Inflammatory macrophage treated with lipopolysaccharide for 4 hours (primary cell): Measurements from ENCODE around the gene MYRIP.
"Not testable (repeated sequence)": the region's sequence is repeated elsewhere in the genome, so short reads cannot be mapped to it uniquely, and the experiment has no call there.

ENCODE experiments used
- DNase-seq: peaks from one replicate; pipeline ENCODE4 v3.0.0-alpha.2; 2020

The MYRIP gene

GRCh38 chr3:40045051-40045450 is 235.6 kb downstream of the MYRIP start:
- DNase-seq, result no peak

DNA sequence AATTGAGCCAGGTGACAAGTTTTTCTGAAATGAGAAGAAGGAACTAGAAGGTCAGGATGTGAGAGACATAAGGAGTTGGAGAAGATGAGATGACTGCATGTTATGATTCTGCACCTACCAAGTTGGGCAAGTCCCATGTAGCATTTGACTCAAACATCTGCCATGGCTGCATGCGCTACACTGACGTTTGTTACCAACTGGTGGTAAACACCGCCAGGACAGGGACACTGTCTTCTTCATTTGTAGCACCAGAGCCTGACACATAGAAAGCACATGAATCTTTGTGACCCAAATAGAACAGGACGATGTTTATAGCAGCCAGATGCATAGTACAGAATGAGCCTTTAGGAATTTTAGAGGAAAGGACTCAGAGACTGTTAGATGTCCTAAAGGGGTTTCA is 236.7 kb downstream of the MYRIP start:
- DNase-seq, result no peak

GRCh38 chr3:40047406-40047805 is 238.0 kb downstream of the MYRIP start:
- no peak for DNase-seq

- no peak for DNase-seq
These were observed 244.3 kb downstream of the MYRIP start for GRCh38 chr3:40053663-40054062.

GRCh38 chr3:40054568-40055222 is 245.3 kb downstream of the MYRIP start:
- DNase-seq, result no peak

- no peak for DNase-seq
These were observed 246.0 kb downstream of the MYRIP start for GRCh38 chr3:40055361-40055760.

DNA sequence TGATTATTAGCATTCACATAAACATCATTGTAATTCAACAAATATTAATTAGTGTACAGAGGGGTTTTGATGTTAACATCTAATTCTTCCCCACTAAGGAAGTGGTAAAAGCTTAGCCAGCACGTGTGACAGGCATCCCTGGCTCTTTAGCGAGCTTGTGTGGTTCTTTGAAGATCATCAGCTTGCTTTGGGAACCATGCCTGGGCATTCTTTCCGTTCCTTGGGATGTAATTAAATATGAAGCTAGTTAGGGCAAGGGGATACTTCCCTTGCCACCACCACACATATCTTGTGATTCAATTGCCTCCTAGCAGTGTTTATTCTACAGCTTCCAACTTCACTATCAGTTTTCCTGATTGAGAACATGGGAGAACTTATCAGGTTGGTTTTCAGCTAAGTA is 246.5 kb downstream of the MYRIP start:
- no peak for DNase-seq

DNA sequence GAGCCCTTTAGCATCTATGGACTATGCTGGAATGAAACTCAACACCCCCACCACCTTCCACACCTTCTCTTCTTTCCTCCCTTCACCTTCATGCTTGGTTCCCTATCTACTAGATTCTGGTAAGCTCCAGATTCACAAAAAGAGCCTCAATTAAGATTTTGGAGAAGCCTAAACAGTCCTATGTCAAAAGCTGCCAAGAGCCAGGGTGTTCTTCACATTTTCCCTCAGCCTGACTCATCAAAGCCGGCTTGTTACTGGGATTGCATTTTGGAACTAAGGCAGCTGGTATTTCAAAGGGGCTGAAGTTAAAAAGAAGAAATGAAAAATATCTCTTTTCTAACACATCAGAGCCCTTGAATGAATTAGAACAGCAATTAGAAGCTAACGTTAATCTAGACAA is 247.7 kb downstream of the MYRIP start:
- no peak for DNase-seq

DNA sequence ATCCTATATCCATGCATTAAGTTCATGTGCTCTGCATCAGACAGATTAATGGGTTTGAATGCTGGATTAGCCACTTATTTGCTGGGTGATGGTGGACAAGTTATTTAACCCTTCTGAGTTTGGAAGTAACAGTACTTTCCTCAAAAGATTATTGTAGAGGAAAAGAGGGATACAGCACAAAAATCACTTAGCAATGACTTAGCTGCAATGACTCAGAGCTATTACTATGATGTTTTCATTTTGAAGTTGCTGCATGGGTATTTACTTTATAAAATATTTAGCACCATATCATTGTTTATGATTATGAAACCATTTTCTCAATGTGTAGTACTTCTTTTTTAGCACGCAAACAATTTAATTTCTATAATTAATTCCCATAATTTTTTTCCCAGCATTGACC is 248.4 kb downstream of the MYRIP start:
- DNase-seq, result no peak

DNA sequence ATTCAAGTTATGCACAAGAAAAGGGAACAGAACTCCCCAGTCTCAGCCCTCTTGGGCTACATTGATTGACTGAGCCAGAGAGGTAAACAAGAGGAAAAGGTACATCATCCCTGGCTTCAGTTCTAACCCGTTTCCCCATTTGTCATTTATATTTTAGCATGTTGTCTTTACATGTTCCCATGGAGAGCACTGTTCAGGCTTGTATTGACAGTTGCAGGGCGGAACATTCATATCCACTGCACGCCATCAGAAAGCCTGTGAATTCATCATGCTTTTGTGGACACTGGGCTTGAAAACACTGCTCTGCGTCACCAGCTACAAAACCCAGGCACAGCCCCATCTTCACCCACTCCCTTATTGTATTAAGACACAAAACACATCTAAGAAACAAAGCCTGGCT is 259.2 kb downstream of the MYRIP start:
- no peak for DNase-seq

- no peak for DNase-seq
These were observed 261.4 kb downstream of the MYRIP start for GRCh38 chr3:40070816-40071215.

DNA sequence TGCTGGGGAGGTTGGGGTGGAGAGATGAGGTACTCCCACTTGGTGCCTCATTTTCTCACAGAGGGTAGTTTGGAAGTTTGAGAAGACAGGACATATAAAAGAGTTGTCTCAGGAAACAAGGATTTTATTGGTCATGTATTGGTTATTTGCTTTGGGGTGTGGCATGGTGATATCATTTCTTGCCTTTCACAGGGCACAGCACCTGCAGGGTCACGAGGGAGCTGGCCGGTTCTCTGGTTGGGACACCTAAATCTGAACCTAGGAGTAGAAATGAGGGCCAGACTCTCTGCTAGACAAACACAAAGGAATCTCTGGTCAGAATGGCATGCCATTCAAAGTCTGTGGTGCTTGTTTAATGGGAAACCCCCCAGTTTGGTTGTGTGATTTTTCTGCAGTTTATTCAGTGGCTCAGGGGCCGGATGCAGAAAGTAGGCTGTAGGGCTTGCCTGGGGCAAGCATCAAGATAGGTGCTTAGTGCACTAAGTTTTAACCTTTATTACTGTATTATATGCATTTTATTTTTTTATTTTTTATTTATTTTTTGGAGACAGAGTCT is 262.4 kb downstream of the MYRIP start:
- no peak for DNase-seq

- DNase-seq, result no peak
These were observed 264.1 kb downstream of the MYRIP start for GRCh38 chr3:40073310-40074007.

DNA sequence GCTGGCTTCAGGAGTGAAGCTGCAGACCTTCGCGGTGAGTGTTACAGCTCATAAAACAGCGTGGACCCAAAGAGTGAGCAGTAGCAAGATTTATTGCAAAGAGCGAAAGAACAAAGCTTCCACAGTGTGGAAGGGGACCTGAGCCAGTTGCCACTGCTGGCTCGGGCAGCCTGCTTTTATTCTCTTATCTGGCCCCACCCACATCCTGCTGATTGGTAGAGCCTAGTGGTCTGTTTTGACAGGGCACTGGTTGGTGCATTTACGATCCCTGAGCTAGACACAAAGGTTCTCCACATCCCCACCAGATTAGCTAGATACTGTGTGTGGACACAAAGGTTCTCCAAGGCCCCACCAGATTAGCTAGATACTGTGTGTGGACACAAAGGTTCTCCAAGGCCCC is 267.7 kb downstream of the MYRIP start:
- DNase-seq, result not testable (repeated sequence)

GRCh38 chr3:40077828-40078492 is 268.6 kb downstream of the MYRIP start:
- not testable (repeated sequence) for DNase-seq

DNA sequence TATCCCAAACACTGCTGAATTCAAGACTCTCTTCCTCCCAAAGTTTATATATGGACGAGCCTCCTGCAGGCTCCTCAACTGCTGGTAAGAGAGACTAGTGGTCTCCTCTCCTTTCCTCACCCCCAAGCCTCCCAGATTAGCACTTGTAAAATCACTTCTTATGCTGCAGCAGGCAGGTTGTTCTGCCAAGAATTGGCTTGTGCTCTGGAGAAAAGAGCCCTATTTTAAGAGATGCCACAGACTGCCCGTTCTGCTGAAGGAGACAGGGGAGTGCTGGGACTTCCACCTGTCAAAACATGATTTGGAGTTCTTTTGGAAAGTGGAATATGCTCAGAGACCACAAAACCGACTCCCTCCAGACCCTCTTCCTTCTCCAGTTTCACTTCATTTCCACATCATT is 269.2 kb downstream of the MYRIP start:
- no peak for DNase-seq

GRCh38 chr3:40079203-40079846 is 269.9 kb downstream of the MYRIP start:
- no peak for DNase-seq

DNA sequence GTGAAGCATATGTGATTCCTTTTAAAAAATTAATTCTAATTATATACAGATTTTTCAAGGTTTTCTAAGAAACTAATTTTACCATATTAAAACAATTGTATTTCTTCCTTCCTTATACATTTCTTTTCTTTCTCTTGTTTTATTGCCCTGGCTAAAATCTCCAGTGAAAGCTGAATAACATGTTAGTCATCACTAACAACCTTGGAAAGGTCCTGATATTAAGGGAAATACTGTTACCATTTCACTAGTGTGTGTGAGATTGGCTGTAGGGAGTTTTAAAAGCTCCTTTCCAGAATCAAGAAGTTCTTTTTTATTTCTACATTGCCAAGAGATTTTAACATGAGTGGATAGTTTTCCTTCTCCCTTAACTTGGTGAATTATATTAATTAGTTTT is 270.4 kb downstream of the MYRIP start:
- no peak for DNase-seq

- no peak for DNase-seq
These were observed 273.7 kb downstream of the MYRIP start for GRCh38 chr3:40083066-40083465.

DNA sequence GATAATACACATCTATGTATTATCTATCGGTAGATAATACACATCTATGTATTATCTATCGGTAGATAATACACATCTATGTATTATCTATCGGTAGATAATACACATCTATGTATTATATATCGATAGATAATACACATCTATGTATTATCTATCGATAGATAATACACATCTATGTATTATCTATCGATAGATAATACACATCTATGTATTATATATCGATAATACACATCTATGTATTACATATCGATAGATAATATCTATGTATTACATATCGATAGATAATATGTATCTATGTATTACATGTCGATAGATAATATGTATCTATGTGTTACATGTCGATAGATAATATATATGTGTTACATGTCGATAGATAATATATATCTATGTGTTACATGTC is 275.0 kb downstream of the MYRIP start:
- DNase-seq, result not testable (repeated sequence)

DNA sequence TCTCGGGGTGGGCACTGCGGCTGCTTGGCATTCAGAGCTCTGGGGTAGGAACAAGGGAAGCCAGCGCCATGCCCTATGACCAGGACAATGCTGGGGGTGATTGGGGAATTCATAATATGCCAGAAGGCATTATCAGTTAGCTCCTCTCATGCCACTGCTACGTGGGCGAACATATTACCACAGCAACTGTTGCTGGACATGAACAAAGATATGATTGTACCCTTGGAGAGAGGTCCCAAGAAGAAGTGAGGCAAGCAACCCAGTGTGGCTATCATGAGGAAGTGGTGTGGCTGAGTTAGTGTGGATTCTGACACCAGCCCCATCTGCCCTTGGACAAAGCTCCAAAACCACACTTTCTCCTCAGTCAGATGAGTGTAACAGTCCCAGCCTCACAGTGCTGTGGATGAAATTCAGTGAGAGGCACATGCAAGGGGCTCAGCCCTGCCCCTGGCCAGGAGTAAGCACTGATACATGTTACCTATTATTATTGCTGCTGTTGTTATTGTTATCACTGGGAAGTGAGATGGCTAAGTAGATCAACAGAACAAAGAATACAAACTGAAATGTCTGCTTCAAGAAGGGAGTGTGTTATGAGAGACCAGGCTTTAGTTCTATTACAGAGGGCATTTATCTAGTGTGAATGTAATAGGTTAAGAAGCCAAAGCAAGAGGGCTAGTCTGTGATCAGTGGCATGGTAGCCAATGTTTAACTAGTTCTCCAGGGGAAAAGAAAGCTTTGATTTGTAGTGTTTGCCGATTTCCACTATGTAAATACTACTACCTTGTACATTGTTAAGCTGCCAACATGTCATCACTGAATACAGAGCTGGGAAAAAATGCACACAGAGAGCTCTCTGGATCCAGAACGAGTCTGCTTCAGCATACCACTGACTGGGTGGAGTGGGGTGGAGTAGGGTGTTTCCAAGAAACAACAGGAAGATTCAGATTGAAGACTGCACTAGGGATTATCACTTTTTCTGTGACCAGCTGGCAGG is 277.8 kb downstream of the MYRIP start:
- no peak for DNase-seq

DNA sequence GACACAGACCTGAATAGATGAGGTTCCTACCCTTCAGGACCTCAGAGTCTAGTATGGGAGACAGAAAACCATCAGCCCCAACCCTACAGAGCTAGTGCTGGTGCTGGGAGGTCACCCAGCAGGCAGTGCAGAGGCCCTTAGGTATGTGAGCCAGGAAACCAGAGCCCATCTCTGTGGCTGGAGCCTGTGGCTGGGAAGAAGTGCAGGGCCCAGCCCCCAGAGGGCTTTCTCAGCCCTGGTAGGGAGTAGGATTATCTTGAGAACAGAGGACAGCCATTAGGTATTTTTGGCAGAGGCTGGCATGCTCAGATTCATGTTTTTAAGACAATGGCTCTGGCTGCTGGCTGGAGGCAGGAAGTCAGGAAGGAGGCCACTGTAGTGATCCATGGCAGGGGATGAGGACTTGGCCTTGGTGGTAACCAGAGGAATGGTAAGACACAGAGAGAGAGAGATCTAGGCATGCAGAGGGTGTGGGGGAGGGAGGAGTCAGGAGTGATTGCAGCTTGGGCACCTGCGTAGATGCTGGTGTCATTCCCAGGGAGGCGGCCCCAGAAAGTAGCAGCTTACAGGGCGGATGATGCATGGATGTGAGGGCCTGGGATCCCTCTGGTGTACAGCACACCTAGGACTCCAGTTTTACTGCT is 279.2 kb downstream of the MYRIP start:
- no peak for DNase-seq
